Measurements from ENCODE around the gene ZNF689. TPM values are rescaled to one million over a fixed set of nuclear protein-coding genes. Genes with fewer than 3 reads are reported as not detected.

ZNF689 gene
- total RNA-seq, 4 donors from 2014 or later = 7.5 to 12.5 (median 9.9) TPM

DNA sequence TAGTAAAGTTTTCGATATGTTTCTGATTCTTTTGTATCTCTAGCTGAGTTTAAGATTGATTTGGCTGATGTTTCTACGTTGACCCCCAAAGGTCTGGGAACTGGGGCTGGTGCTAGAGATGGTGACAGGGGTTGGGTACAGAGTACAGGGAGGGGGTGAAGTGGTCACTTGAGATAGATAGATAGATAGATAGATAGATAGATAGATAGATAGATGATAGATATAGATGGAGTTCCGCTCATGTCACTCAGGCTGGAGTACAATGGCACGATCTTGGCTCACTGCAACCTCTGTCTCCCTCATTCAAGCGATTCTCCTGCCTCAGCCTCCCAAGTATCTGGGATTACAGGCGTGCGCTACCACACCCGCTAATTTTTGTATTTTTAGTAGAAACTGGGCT, 46.2 kb upstream of the ZNF689 start:
- Histone ChIP-seq H3K9me3 (no peaks in the 10 kb centered on the region), H3K4me1 (peaks cover 4 to 43% (median 24%) of the 10 kb centered on the region in 4 donors), H3K27ac (peak overlapping the region in 2 of 4 donors; percentile 79 to 98), H3K27me3 (no peaks in the 10 kb centered on the region), H3K4me3 (no peak overlapping the region), H3K36me3 (peaks cover 0 to 47% (median 2%) of the 10 kb centered on the region in 3 donors)
- no peak for TF ChIP-seq POLR2A (IDR thresholded peaks at IDR 0.05)
- TF ChIP-seq, protein P1, sequence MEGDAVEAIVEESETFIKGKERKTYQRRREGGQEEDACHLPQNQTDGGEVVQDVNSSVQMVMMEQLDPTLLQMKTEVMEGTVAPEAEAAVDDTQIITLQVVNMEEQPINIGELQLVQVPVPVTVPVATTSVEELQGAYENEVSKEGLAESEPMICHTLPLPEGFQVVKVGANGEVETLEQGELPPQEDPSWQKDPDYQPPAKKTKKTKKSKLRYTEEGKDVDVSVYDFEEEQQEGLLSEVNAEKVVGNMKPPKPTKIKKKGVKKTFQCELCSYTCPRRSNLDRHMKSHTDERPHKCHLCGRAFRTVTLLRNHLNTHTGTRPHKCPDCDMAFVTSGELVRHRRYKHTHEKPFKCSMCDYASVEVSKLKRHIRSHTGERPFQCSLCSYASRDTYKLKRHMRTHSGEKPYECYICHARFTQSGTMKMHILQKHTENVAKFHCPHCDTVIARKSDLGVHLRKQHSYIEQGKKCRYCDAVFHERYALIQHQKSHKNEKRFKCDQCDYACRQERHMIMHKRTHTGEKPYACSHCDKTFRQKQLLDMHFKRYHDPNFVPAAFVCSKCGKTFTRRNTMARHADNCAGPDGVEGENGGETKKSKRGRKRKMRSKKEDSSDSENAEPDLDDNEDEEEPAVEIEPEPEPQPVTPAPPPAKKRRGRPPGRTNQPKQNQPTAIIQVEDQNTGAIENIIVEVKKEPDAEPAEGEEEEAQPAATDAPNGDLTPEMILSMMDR (IDR thresholded peaks at IDR 0.05) = no peak
- no peak for DNase-seq

- Histone ChIP-seq H3K36me3 (peaks cover 0 to 44% (median 2%) of the 10 kb centered on the region in 3 donors), H3K4me3 (no peak overlapping the region), H3K27me3 (no peaks in the 10 kb centered on the region), H3K4me1 (peaks cover 0 to 38% (median 19%) of the 10 kb centered on the region in 4 donors), H3K9me3 (no peaks in the 10 kb centered on the region), H3K27ac (no peak overlapping the region)
- TF ChIP-seq, protein P1 (IDR thresholded peaks at IDR 0.05) = no peak
- no peak for TF ChIP-seq POLR2A (IDR thresholded peaks at IDR 0.05)
- no peak for DNase-seq
Measured at GRCh38 chr16:30655815-30656347, 45.7 kb upstream of the ZNF689 start.

GRCh38 chr16:30654856-30655255, 44.7 kb upstream of the ZNF689 start:
- peaks cover 0 to 44% (median 2%) of the 10 kb centered on the region in 3 donors for H3K36me3 ChIP-seq
- H3K4me3 ChIP-seq = no peak overlapping the region
- TF ChIP-seq, protein P1 (IDR thresholded peaks at IDR 0.05) = no peak
- TF ChIP-seq POLR2A (IDR thresholded peaks at IDR 0.05) = no peak
- DNase-seq = no peak
- H3K4me1 ChIP-seq = peaks cover 0 to 29% (median 10%) of the 10 kb centered on the region in 4 donors
- no peaks in the 10 kb centered on the region for H3K9me3 ChIP-seq
- no peaks in the 10 kb centered on the region for H3K27me3 ChIP-seq
- no peak overlapping the region for H3K27ac ChIP-seq

- H3K9me3 ChIP-seq = no peaks in the 10 kb centered on the region
- H3K27me3 ChIP-seq = no peaks in the 10 kb centered on the region
- no peak overlapping the region for H3K27ac ChIP-seq
- DNase-seq = no peak
- no peak for TF ChIP-seq POLR2A (IDR thresholded peaks at IDR 0.05)
- H3K4me1 ChIP-seq = peaks cover 0 to 34% (median 10%) of the 10 kb centered on the region in 4 donors
- H3K36me3 ChIP-seq = peaks cover 0 to 44% (median 2%) of the 10 kb centered on the region in 3 donors
- H3K4me3 ChIP-seq = no peak overlapping the region
Measured at GRCh38 chr16:30652718-30653117, 42.5 kb upstream of the ZNF689 start.

GRCh38 chr16:30652005-30652296, 41.8 kb upstream of the ZNF689 start:
- DNase-seq = no peak
- H3K27ac ChIP-seq = peak overlapping the region; percentile 89 to 95 (median 92)
- TF ChIP-seq POLR2A (IDR thresholded peaks at IDR 0.05) = no peak
- TF ChIP-seq, protein P1 (IDR thresholded peaks at IDR 0.05) = no peak
- no peaks in the 10 kb centered on the region for H3K9me3 ChIP-seq
- peaks cover 0 to 27% (median 4%) of the 10 kb centered on the region in 4 donors for H3K4me1 ChIP-seq
- no peaks in the 10 kb centered on the region for H3K27me3 ChIP-seq
- peak overlapping the region; percentile 62 to 89 (median 81) for H3K4me3 ChIP-seq
- H3K36me3 ChIP-seq = peaks cover 0 to 44% (median 2%) of the 10 kb centered on the region in 3 donors

DNA sequence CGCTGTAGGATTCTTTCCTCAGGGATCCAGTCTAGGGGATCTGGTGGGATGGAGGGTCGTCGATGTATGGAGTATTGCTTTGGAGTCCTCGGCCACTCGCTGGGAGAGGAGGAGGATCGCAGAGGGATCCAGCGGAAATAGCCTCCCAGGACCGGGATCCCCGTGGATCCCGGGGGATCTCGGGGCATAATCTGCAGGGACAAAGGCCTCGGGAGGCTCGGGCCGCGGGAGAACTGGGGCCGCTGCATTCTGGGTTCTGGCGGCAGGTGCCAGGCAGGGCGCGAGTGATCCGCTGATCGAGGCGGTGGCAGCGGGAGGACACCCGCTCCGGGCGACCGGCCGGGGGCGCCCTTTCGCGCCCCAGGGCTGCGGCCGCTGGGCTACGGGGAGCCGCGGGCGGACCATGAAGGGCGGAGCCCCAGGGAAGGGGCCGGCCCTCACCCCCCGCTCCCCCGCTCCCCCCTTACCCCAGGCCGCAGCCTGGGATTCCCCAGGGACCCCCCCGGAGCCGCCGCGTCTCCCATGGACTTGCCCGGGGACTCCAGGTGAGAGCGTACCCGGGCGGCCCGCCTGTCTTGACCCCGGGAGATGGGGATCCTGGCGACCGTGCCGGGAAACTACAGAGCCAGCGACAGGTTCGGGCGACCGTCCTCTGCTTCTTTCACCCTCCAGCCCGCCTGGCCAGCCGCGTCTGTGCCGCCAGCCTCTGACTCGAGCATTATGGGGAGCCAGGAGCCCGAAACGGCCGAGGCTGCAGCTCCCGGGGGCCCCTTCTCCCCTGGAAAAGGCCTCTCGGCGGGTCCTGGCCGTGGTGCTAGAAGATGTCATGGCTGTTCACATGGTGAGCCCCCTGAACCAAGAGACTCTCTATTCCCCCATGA, 41.2 kb upstream of the ZNF689 start:
- Histone ChIP-seq H3K4me3 (peak overlapping the region; percentile 62 to 89 (median 81)), H3K36me3 (peaks cover 0 to 40% (median 2%) of the 10 kb centered on the region in 3 donors), H3K27me3 (no peaks in the 10 kb centered on the region), H3K9me3 (no peaks in the 10 kb centered on the region), H3K27ac (peak overlapping the region; percentile 89 to 95 (median 92)), H3K4me1 (peaks cover 0 to 21% (median 2%) of the 10 kb centered on the region in 4 donors)
- TF ChIP-seq, protein P1 (IDR thresholded peaks at IDR 0.05) = peak; percentile 54 to 82 (median 74)
- no peak for TF ChIP-seq POLR2A (IDR thresholded peaks at IDR 0.05)
- peak; percentile 57 to 84 (median 83) for DNase-seq

Measured in Peyer's patch (tissue), 4 donors.